Muscle of leg (tissue), 11 donors: ENCODE measurements around the gene AP1S3. TPM values are rescaled to one million over a fixed set of nuclear protein-coding genes. Genes with fewer than 3 reads are reported as not detected.
A peak's percentile ranks its signal among the peaks of the same experiment; 100 is the strongest.
"Not testable (repeated sequence)": the region's sequence is repeated elsewhere in the genome, so short reads cannot be mapped to it uniquely, and the experiment has no call there.

Source experiments
- DNase-seq: peaks from one replicate; pipeline ENCODE4 v3.0.0; 2013
- H3K27ac ChIP-seq: one replicate; pipeline ENCODE4 v1.5.1; 2013; ENCODE audit warnings: mild to moderate bottlenecking, low read length, control low read depth
- H3K27me3 ChIP-seq: one replicate; pipeline ENCODE4 v1.6.1; 2013; ENCODE audit warnings: low read length; ENCODE audit not compliant: control insufficient read depth, insufficient read depth
- H3K36me3 ChIP-seq: one replicate; pipeline ENCODE4 v1.6.1; 2013; ENCODE audit warnings: low read length; ENCODE audit not compliant: control insufficient read depth, insufficient read depth
- H3K4me1 ChIP-seq: one replicate; pipeline ENCODE4 v1.6.1; 2013; ENCODE audit warnings: low read length; ENCODE audit not compliant: control insufficient read depth, insufficient read depth
- H3K4me3 ChIP-seq: one replicate; pipeline ENCODE4 v1.5.1; 2013; ENCODE audit warnings: low read length, control low read depth
- H3K9me3 ChIP-seq: replicated peaks from 2 replicates; pipeline ENCODE4 v1.6.1; 2013; ENCODE audit warnings: low read depth, low read length; ENCODE audit not compliant: control insufficient read depth
- WGBS: methylation state at CpG from one replicate; pipeline ENCODE4 v1.1.5; 2013; ENCODE audit warnings: missing lambda C conversion rate; ENCODE audit not compliant: insufficient coverage; 5-methylcytosine and 5-hydroxymethylcytosine counted together
- polyA plus RNA-seq, 8 donors: library from polyadenylated mRNA; unstranded; fragments of 120-200 nt; gene quantifications; one replicate each; pipeline versions ENCODE4 v1.2.1 to v1.2.3, GENCODE V29; 2013; ENCODE audit warnings: inconsistent platforms in 1 of 8, low replicate concordance in 1 of 8; ENCODE audit not compliant: insufficient read length in 8 of 8, insufficient read depth in 1 of 8
- total RNA-seq: library from RNA; stranded (reverse); fragments of 120-200 nt; gene quantifications from one replicate; pipeline ENCODE4 v1.2.4, GENCODE V29; 2013

Gene AP1S3
- total and polyA plus RNA-seq, 9 donors = 0.31 to 1.0 (median 0.77) TPM

DNA sequence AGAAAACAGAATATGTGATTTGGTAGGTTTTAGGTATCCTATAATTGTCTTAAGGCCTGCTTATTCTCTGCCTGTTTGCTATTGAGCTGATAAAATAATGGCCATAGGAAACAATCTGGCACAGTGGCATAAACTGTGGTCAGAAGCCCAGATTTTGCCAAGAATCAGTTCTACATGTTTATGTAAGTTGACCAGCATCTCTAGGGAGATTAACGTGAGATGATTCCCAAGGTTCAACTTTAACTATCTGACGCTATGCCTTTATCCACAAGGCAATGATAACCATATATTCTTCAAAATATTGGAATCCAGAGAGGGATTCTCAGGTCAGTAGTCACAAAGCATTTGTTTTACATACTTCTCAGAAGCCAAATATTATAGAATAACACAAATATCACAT is 25.6 kb downstream of the AP1S3 start:
- Histone ChIP-seq H3K4me1 (no peaks in the 10 kb centered on the region), H3K36me3 (no peaks in the 10 kb centered on the region), H3K27me3 (no peaks in the 10 kb centered on the region), H3K9me3 (no peaks in the 10 kb centered on the region), H3K4me3 (no peak overlapping the region), H3K27ac (no peak overlapping the region)
- no peak for DNase-seq
- no CpG with 5 or more reads among the region's 2 CpGs for WGBS

GRCh38 chr2:223805008-223805407 is 32.4 kb downstream of the AP1S3 start:
- DNase-seq = no peak
- H3K4me1 ChIP-seq = no peaks in the 10 kb centered on the region
- H3K9me3 ChIP-seq = no peaks in the 10 kb centered on the region
- 82% methylated on average over 2 of the region's 8 CpGs for WGBS
- H3K27ac ChIP-seq = no peak overlapping the region
- no peaks in the 10 kb centered on the region for H3K27me3 ChIP-seq
- H3K36me3 ChIP-seq = no peaks in the 10 kb centered on the region
- H3K4me3 ChIP-seq = no peak overlapping the region

- Histone ChIP-seq H3K36me3 (no peaks in the 10 kb centered on the region), H3K27ac (no peak overlapping the region), H3K9me3 (no peaks in the 10 kb centered on the region), H3K27me3 (no peaks in the 10 kb centered on the region), H3K4me1 (no peaks in the 10 kb centered on the region), H3K4me3 (no peak overlapping the region)
- WGBS = 68% methylated on average over 2 of the region's 5 CpGs
- no peak for DNase-seq
Observed at GRCh38 chr2:223801736-223802135, 35.6 kb downstream of the AP1S3 start.

DNA sequence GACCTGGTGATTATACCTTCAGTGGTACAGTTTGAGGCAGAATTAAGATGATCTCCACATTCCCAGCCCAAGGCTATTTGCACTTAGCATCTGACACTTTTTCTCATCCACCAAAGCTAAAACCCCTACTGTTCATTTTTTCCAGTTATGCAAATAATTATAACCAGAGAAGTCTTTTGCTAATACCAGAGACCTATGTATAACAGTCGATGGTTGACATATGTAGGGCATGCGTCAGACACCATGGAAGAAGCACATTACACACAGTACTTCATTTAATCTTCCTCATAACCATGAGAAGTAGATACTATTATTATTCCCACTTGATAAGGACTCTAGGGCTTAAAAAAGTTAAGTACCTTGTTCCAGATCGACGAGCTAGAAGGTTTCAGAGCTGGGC is 36.5 kb downstream of the AP1S3 start:
- Histone ChIP-seq H3K27ac (no peak overlapping the region), H3K36me3 (no peaks in the 10 kb centered on the region), H3K9me3 (no peaks in the 10 kb centered on the region), H3K27me3 (no peaks in the 10 kb centered on the region), H3K4me3 (no peak overlapping the region), H3K4me1 (no peaks in the 10 kb centered on the region)
- DNase-seq = no peak
- no CpG with 5 or more reads among the region's 4 CpGs for WGBS

DNA sequence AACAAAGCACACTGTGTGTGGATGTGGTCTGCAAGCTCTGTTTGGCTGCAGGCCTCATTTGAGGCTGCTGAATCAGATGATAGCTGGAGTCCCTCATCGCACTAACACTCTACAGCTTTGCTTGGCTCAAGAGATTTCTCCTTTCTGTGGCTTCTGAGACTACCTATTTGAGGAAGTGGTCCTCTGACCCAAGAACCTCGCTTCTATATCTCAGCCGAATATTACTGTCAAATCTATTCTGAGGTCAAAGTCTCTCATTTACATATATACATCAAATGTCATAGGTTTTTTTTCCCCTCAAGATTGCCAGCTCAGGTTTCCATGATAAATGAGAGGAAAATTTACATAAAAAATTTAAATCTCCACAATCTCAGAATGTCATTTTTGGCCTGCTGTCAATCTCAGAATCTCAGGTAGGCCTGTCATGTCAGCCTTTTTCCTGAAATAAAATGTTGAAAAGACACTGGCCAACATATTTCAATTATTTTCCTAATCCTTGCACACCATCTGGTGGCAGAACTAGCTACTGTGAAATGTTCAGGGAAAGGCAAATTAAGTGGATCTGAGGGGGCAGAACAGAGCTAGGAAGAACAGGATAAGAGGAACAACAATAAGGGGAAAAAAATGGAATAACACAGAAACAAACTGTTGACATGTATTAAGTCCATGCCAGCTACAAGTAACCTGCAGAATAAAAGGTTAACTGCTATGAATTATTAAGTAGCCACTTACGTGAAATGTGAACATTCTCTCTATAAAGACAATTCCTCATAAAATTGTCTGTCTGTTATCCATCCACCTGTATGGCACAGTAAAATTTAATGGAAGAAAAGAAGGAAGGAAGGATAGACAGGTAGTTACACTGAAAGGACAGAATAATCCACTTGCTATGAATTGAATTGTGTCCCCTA is 39.3 kb downstream of the AP1S3 start:
- 83% methylated on average over 1 of the region's 4 CpGs for WGBS
- H3K9me3 ChIP-seq = no peaks in the 10 kb centered on the region
- peak; percentile 65 for DNase-seq

DNA sequence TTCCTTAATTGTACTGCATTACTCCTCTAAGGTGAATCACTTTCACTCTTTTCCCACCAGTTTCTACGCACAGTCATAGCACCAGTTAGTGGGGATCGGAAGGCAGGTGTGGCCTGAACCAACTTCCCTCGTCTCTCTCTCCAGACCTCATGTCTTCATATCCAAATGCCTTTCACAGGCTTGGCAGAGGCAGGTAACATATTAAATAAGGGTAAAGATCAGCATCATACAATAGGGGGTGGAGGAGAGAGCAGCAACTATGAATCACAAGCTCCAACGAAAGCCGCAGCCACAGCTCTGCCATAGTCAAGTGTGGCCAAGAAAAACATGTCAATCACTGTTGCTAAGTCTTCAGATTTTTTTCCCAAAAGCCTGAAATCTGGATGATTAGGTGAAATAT is 40.3 kb downstream of the AP1S3 start:
- H3K36me3 ChIP-seq = no peaks in the 10 kb centered on the region
- H3K4me1 ChIP-seq = no peaks in the 10 kb centered on the region
- H3K4me3 ChIP-seq = no peak overlapping the region
- H3K27ac ChIP-seq = no peak overlapping the region
- H3K9me3 ChIP-seq = peaks cover 3% of the 10 kb centered on the region
- DNase-seq = no peak
- WGBS = 100% methylated on average over 1 of the region's 5 CpGs
- no peaks in the 10 kb centered on the region for H3K27me3 ChIP-seq

More for the DNA sequence above, 39.3 kb downstream of the AP1S3 start:
- Histone ChIP-seq H3K4me3 (no peak overlapping the region), H3K27ac (no peak overlapping the region), H3K4me1 (no peaks in the 10 kb centered on the region), H3K36me3 (no peaks in the 10 kb centered on the region), H3K27me3 (no peaks in the 10 kb centered on the region)

- Histone ChIP-seq H3K27me3 (no peaks in the 10 kb centered on the region), H3K27ac (no peak overlapping the region), H3K4me3 (no peak overlapping the region), H3K36me3 (no peaks in the 10 kb centered on the region), H3K4me1 (no peaks in the 10 kb centered on the region), H3K9me3 (peaks cover 3% of the 10 kb centered on the region)
- DNase-seq = no peak
- WGBS = no CpG with 5 or more reads among the region's 6 CpGs
Observed at GRCh38 chr2:223789423-223789822, 48.0 kb downstream of the AP1S3 start.

DNA sequence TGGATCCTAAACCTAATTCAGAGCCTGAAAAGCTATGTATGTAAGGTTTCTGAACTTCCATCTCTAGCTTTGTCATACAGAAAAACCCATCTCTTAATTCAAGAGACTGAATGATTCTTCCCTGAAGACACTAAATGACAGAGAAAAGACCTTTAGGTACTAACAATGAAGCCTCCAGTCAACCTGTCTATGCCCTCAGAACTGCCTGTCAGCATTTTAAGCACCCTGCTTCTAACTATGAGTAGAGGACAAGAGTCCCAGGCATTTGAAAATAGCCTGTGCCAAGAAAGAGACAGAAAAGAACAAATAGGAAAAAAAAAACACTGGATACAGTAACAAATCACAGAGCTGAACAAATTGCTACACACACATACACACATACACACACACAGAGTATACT is 48.6 kb downstream of the AP1S3 start:
- no peaks in the 10 kb centered on the region for H3K27me3 ChIP-seq
- no peaks in the 10 kb centered on the region for H3K4me1 ChIP-seq
- no peak overlapping the region for H3K4me3 ChIP-seq
- no peak overlapping the region for H3K27ac ChIP-seq
- peaks cover 3% of the 10 kb centered on the region for H3K9me3 ChIP-seq
- no peak for DNase-seq
- no peaks in the 10 kb centered on the region for H3K36me3 ChIP-seq

DNA sequence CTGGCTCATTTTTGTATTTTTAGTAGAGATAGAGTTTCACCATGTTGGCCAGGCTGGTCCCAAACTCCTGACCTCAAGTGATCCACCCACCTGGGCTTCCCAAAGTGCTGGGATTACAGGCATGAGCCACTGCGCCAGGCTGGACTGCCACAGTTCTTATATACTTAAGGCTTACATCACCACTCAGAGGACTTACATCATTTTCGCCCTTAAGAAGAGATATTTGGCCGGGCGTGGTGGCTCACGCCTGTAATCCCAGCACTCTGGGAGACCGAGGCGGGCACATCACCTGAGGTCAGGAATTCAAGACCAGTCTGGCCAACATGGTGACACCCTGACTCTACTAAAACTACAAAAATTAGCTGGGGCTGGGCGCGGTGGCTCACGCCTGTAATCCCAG is 49.3 kb downstream of the AP1S3 start:
- not testable (repeated sequence) for H3K9me3 ChIP-seq, H3K27ac ChIP-seq, DNase-seq, H3K27me3 ChIP-seq, H3K36me3 ChIP-seq, H3K4me3 ChIP-seq, H3K4me1 ChIP-seq
- 97% methylated on average over 5 of the region's 10 CpGs for WGBS

DNA sequence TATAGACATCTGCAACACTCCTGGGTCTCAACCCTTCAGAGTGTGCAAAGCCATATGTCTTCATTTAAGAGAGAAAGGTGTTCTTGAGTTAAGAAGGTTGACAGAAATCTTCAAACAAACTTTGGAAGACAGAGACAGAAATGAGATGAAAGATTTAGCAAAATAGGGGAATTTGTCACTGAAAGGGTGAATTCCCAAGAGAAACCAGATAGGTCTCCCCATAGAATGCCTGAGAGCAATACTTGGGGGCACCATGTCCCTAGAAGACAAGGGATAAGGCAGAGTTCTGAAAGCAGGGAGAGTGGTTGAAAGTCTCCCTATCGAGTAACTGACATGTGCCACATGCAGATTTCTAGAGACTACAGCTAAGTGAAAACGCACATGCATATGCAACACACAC is 50.0 kb downstream of the AP1S3 start:
- Histone ChIP-seq H3K9me3 (peaks cover under 1% of the 10 kb centered on the region), H3K27ac (no peak overlapping the region), H3K4me1 (no peaks in the 10 kb centered on the region), H3K27me3 (no peaks in the 10 kb centered on the region), H3K4me3 (no peak overlapping the region), H3K36me3 (no peaks in the 10 kb centered on the region)
- DNase-seq = no peak
- WGBS = 67% methylated on average over 1 of the region's 2 CpGs
